Measurements from ENCODE around the gene TMEM59. TPM values are rescaled to one million over a fixed set of nuclear protein-coding genes. Genes with fewer than 3 reads are reported as not detected.

TMEM59 gene
- polyA plus RNA-seq, 1 donor (not counting 4 experiments of a cell fraction or from before 2014, with no cell fraction given) = 342 TPM

DNA sequence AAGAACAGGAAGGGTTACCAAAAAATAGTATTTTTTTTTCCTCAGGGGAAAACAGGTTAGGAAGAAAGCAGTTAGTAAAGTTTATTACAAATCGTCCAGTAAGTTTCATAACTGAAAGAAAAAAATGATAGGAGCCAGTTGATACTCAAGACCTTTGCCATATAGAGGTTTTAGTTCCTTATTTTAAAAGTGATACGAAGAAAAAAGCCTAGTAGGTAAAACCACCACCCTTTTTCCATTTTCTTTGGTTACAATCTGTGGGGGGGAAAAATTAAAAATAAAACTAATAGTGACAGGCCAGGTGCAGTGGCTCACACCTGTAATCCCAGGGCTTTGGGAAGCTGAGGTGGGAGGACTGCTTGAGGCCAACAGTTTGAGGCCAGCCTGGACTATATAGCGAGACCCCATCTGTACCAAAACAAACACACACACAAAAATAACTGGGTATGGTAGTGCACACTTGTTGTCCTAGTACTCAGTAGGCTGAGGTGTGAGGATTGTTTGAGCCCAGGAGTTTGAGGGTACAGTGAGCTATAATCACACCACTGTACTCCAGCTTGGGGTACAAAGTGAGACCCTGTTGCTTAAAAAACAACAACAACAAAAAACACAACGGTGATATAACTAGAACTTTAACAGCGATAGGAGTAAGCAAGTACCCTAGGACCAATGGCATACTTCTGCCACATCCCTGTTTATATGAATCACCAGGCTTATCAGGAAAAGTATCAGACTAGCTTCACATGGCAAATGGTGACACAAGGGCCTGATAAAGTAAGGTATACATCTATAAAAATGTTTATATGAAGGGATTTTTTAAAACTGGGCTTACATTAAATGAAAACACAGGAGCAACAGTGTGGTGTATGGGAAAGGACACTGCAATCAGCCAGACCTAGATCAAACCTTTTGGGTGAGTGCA, 5.4 kb downstream of the TMEM59 start:
- H3K27ac ChIP-seq (ENCODE audit: control insufficient read depth, insufficient read depth, low read length) = no peak overlapping the region
- no peaks in the 10 kb centered on the region for H3K36me3 ChIP-seq (ENCODE audit: control insufficient read depth in 2 of 2, extremely low read depth in 1 of 2, insufficient read depth in 2 of 2, low read length in 2 of 2)
- no peak overlapping the region for H3K9ac ChIP-seq (ENCODE audit: control insufficient read depth, extremely low read depth, insufficient read depth, low read length)
- no peak overlapping the region for H3K4me3 ChIP-seq (ENCODE audit: control insufficient read depth in 2 of 3, extremely low read depth in 1 of 3, insufficient read depth in 2 of 3, low read depth in 1 of 3, low read length in 3 of 3)
- dilution Hi-C loops (cut with MboI; ENCODE audit: extremely low pct_ligation_motif_present, low sequenced_read_pairs) = no loop called here
- peaks cover 54% of the 10 kb centered on the region for H3K79me2 ChIP-seq (ENCODE audit: control insufficient read depth, insufficient read depth, low read length)
- H3K9me1 ChIP-seq (ENCODE audit: control insufficient read depth, extremely low read depth, insufficient read depth, low read length) = no peaks in the 10 kb centered on the region
- FAIRE-seq (no peak), DNase-seq (ENCODE audit: low read depth, low spot score) (no peak)
- no peaks in the 10 kb centered on the region for H3K27me3 ChIP-seq (ENCODE audit: control insufficient read depth, extremely low read depth, insufficient read depth, low read length)
- no peaks in the 10 kb centered on the region for H3K9me3 ChIP-seq (ENCODE audit: control insufficient read depth, low read depth, low read length)
- H2AFZ ChIP-seq (ENCODE audit: control insufficient read depth, low read length) = no peak overlapping the region
- H3K4me1 ChIP-seq (ENCODE audit: control insufficient read depth, extremely low read depth, insufficient read depth, low read length) = peaks cover 9% of the 10 kb centered on the region
- no peaks in the 10 kb centered on the region for H4K20me1 ChIP-seq (ENCODE audit: control insufficient read depth, extremely low read depth, insufficient read depth, low read length)
- TF ChIP-seq CTCF (optimal IDR thresholded peaks at IDR 0.05 in 1 of 3, IDR thresholded peaks at IDR 0.05 in 1 of 3, conservative IDR thresholded peaks at IDR 0.05 in 1 of 3; ENCODE audit: extremely low read depth in 1 of 3, insufficient read depth in 2 of 3, low read length in 3 of 3) = no peak
- TF ChIP-seq EZH2 (IDR thresholded peaks at IDR 0.05; ENCODE audit: low read length) = no peak
- H3K4me2 ChIP-seq (ENCODE audit: control insufficient read depth, extremely low read depth, insufficient read depth, low read depth, low read length) = no peak overlapping the region

DNA sequence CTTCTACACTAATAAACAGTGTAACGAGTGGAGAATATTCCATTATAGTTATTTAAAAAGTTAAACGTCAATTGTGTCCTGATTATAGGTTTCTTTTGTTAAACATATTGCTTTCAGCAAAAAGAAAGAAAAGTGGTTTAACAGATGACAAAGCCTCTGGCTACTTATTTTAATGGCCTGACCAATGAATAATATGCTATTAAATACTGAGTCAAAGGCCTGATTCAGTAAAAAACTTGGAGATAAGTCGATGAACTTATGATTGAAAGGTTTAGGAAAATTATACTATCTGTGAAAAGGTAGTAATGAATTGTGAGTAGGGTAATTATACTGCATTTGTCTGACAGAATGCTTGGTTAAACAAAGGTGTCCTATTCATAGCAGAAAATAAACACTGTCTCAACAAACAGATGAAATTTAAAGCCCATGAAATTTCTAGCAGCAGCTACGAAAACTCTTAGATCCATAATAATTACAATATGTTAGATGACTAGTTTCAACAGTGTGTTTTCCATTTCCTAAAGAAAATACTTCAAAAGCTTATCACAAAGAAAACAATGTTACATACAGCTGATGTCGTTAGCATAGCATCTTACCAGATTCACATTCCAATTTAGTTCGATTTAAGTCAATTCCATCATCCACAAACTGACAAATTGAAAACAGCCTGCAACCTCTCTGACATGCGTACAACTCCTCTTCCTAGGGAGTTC, 6.2 kb downstream of the TMEM59 start:
- dilution Hi-C loops (cut with MboI; ENCODE audit: extremely low pct_ligation_motif_present, low sequenced_read_pairs) = no loop called here
- Histone ChIP-seq H4K20me1 (ENCODE audit: control insufficient read depth, extremely low read depth, insufficient read depth, low read length) (no peaks in the 10 kb centered on the region), H3K9me1 (ENCODE audit: control insufficient read depth, extremely low read depth, insufficient read depth, low read length) (no peaks in the 10 kb centered on the region), H3K4me2 (ENCODE audit: control insufficient read depth, extremely low read depth, insufficient read depth, low read depth, low read length) (no peak overlapping the region), H2AFZ (ENCODE audit: control insufficient read depth, low read length) (no peak overlapping the region), H3K4me3 (ENCODE audit: control insufficient read depth in 2 of 3, extremely low read depth in 1 of 3, insufficient read depth in 2 of 3, low read depth in 1 of 3, low read length in 3 of 3) (no peak overlapping the region), H3K9me3 (ENCODE audit: control insufficient read depth, low read depth, low read length) (no peaks in the 10 kb centered on the region), H3K79me2 (ENCODE audit: control insufficient read depth, insufficient read depth, low read length) (peaks cover 46% of the 10 kb centered on the region), H3K4me1 (ENCODE audit: control insufficient read depth, extremely low read depth, insufficient read depth, low read length) (peaks cover 9% of the 10 kb centered on the region), H3K9ac (ENCODE audit: control insufficient read depth, extremely low read depth, insufficient read depth, low read length) (no peak overlapping the region), H3K27me3 (ENCODE audit: control insufficient read depth, extremely low read depth, insufficient read depth, low read length) (no peaks in the 10 kb centered on the region), H3K27ac (ENCODE audit: control insufficient read depth, insufficient read depth, low read length) (no peak overlapping the region), H3K36me3 (ENCODE audit: control insufficient read depth in 2 of 2, extremely low read depth in 1 of 2, insufficient read depth in 2 of 2, low read length in 2 of 2) (no peaks in the 10 kb centered on the region)
- no peak for DNase-seq (ENCODE audit: low read depth, low spot score)
- FAIRE-seq = no peak
- no peak for TF ChIP-seq CTCF (optimal IDR thresholded peaks at IDR 0.05 in 1 of 3, IDR thresholded peaks at IDR 0.05 in 1 of 3, conservative IDR thresholded peaks at IDR 0.05 in 1 of 3; ENCODE audit: extremely low read depth in 1 of 3, insufficient read depth in 2 of 3, low read length in 3 of 3)
- TF ChIP-seq EZH2 (IDR thresholded peaks at IDR 0.05; ENCODE audit: low read length) = no peak

All from keratinocyte (primary cell).